Measurements from ENCODE around the gene INSIG1.

The INSIG1 gene

GRCh38 chr7:155349601-155350331 is 52.1 kb downstream of the INSIG1 start:
- DNase-seq (ENCODE audit: low spot score) = no peak

- DNase-seq (ENCODE audit: low spot score) = no peak
Observed at GRCh38 chr7:155351120-155351870, 53.6 kb downstream of the INSIG1 start.

- DNase-seq (ENCODE audit: low spot score) = no peak
Observed at GRCh38 chr7:155352076-155352752, 54.5 kb downstream of the INSIG1 start.

- DNase-seq (ENCODE audit: low spot score) = no peak
Observed at GRCh38 chr7:155352753-155353115, 55.1 kb downstream of the INSIG1 start.

GRCh38 chr7:155353256-155353897 is 55.7 kb downstream of the INSIG1 start:
- no peak for DNase-seq (ENCODE audit: low spot score)

- DNase-seq (ENCODE audit: low spot score) = no peak
Observed at GRCh38 chr7:155354371-155355048, 56.8 kb downstream of the INSIG1 start.

GRCh38 chr7:155355176-155355575 is 57.5 kb downstream of the INSIG1 start:
- DNase-seq (ENCODE audit: low spot score) = no peak

- DNase-seq (ENCODE audit: low spot score) = no peak
Observed at GRCh38 chr7:155355745-155356144, 58.1 kb downstream of the INSIG1 start.

- DNase-seq (ENCODE audit: low spot score) = no peak
Observed at GRCh38 chr7:155356323-155357105, 58.8 kb downstream of the INSIG1 start.

GRCh38 chr7:155357573-155358041 is 59.9 kb downstream of the INSIG1 start:
- no peak for DNase-seq (ENCODE audit: low spot score)

- DNase-seq (ENCODE audit: low spot score) = no peak
Observed at GRCh38 chr7:155358066-155358947, 60.6 kb downstream of the INSIG1 start.

GRCh38 chr7:155358948-155359712 is 61.5 kb downstream of the INSIG1 start:
- DNase-seq (ENCODE audit: low spot score) = no peak

Measured in ecto neural progenitor cell (in vitro differentiated cells).